ENCODE measurements around the gene KRTAP4-1.
"Not testable (repeated sequence)": the region's sequence is repeated elsewhere in the genome, so short reads cannot be mapped to it uniquely, and the experiment has no call there.

The KRTAP4-1 gene

DNA sequence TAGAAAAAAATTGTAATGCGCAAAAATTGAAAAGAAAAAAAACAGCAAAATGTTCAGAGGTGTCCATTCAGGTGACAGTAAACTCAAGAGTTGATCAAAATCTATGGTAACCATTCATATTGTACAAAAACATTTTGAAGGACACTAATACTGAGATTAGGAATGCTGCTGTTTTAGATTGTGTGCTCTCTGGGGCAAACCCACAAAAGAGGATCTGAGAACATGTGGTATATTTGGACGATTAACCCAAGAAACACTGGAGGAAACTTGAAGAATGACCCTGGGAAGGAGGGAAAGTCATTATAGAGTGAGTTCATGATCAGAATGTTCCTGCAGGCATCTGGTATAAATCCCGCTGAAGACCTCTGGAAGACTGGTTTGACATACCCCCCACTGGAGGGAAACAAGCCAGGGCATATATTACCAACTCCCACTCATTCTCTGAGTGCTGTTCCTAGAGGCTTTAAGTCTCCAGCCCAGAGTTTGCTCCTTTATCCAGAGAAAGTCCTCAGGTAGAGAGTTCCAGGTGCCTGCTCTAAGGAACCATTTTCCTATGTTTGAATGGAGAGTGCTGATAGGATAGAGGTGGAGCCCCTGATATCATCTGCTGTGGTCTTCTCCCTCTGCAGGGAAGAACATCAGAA, 7.8 kb downstream of the KRTAP4-1 start:
- DNase-seq (ENCODE audit: low read depth in 4 of 4, low spot score in 1 of 4): no peak

DNA sequence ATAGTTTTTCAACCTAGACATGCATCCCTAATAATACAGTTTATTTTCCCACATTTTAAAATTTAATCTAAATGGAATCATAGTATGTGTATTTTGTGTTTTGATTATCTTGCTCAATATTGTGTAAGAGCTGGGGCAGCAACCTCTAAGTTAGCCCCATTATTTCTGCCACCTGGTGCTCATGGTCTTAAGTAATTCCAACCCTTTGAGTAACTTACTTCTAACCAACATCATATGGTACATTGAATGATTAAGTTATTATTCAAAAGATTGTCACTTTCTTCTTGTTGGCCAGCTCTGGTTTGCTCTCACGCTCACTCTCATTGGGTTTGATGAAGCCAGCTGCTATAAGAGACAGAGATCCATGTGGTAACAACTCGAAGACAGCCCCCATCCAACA, 12.8 kb downstream of the KRTAP4-1 start:
- DNase-seq (ENCODE audit: low read depth in 4 of 4, low spot score in 1 of 4): no peak

DNA sequence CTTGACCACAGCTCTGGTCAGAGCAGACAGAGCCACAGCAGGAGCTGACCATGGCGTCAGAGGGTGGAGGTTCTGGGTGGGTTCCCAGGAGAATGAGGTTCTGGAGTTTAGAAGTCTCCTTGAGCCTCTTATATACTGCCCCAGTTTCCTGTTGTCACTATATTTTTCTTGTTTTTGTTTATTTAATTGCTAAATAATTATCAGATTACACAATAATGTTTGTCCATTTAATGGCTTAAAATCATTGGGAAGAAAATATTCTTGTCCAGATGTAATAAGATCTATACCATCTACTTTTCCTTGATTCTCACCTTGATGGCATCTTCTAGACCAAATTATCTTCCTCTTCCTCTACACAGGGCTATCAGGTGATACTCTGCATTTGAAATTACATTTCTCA, 16.6 kb downstream of the KRTAP4-1 start, which contains the start of gene KRTAP4-3:
TSS of gene KRTAP4-3 (minus strand) at position 101 of the 400 bp plus-strand sequence. CDS start at position 52, 49 bp downstream.
- no peak for DNase-seq (ENCODE audit: low read depth in 4 of 4, low spot score in 1 of 4)

DNA sequence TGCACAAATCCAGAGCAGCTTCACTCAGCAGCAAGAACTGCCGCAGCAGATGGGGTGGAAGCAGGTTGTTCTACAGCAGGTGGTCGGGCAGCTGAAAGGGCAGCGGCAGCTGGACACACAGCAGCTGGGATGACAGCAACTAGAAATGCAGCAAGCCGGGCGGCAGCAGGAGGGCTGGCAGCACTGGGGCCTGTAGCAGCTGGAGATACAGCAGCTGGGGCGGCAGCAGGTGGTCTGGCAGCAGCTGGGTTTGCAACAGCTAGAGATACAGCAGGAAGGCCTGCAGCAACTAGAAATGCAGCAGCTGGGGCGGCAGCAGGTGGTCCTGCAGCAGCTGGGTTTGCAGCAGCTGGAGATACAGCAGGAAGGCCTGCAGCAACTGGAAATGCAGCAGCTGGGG, 17.1 kb downstream of the KRTAP4-1 start:
- no peak for DNase-seq (ENCODE audit: low read depth in 4 of 4, low spot score in 1 of 4)

DNA sequence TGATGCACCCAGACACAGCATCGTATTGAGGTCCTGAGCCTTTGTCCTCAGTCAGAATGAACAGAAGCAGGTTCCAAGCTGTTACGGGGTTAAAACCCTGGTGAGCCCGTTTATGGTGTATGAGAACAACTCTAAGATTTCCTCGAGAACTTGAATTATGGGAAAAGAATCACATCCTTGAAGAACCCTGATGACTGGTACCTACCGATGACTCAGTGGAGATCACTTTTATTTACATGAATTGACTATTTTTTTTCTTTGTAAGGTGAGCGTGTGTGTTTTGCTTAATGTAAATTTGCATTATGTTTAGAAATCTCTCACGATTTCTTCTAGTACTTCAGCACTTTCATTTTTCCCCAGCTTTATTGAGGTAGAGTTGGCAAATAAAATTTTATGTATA, 20.9 kb downstream of the KRTAP4-1 start:
- DNase-seq (ENCODE audit: low read depth in 4 of 4, low spot score in 1 of 4): no peak

DNA sequence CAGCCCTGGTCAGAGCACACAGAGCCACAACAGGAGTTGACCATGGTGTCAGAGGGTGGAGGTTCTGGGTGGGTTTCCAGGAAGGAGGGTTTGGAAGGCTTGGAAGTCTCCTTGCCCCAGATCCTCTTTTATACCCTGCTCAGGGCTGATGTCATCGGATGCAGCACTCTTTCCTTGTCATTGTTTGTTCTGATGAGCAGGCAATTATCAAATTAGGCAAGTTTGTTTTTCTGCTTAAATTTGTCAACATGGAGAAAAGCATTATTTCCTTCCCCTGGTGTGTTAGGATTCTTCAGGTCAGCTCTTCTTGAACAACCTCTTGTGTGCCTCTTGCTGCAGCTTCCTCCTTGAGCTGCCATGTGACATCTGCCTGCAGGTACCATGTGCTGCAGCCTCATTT, 24.1 kb downstream of the KRTAP4-1 start, which contains the start of gene KRTAP4-4:
TSS of gene KRTAP4-4 (minus strand) at position 101 of the 400 bp plus-strand sequence. CDS start at position 44, 57 bp downstream.
- DNase-seq (ENCODE audit: low read depth in 4 of 4, low spot score in 1 of 4): no peak

DNA sequence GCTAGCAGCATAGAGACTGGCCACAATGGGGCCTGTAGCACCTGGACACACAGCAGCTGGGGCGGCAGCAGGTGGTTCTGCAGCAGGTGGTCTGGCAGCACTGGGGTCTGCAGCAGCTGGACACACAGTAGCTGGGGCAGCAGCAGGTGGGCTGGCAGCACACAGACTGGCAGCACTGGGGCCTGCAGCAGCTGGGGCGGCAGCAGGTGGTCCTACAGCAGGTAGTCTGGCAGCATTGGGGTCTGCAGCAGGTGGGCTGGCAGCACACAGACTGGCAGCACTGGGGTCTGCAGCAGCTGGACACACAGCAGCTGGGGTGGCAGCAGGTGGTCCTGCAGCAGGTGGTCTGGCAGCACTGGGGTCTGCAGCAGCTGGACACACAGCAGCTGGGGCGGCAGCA, 24.5 kb downstream of the KRTAP4-1 start:
- DNase-seq (ENCODE audit: low read depth in 4 of 4, low spot score in 1 of 4): not testable (repeated sequence)

DNA sequence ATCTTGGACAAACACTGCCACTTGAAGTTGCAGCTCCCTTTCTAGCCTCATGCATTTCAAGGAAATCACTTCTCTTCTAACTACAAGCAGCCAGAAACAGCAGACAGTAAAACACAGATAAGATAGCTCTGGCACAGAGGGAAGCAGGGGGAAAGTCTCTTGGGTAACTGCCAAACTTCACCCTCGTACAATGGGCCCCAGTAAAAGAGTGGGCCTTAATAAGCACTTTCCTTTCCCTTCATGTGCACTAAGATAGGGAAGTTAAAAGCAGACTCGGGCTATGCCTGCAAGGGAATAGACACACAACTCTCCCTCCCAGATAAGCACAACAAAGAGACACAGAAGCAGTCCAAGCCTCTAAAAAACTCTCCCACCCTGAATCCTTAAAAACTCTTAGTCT, 30.9 kb downstream of the KRTAP4-1 start:
- no peak for DNase-seq (ENCODE audit: low read depth in 4 of 4, low spot score in 1 of 4)

DNA sequence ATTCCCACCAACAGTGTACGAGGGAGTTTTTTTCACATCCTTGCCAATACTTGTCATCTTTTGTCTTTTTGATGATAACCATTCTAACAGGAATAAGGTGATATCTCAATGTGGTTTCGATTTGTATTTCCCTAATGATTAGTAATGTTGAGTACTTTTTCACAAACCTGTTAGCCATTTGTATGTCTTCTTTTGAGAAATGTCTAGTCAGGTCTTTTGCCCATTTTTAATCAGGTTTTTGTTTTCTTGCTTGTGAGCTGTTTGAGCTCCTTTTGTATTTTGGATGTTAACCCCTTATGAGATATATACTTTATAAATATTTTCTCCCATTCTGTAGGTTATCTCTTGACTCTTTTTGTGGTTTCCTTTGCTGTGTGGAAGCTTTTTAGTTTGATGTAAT, 33.2 kb downstream of the KRTAP4-1 start:
- DNase-seq (ENCODE audit: low read depth in 4 of 4, low spot score in 1 of 4): no peak

DNA sequence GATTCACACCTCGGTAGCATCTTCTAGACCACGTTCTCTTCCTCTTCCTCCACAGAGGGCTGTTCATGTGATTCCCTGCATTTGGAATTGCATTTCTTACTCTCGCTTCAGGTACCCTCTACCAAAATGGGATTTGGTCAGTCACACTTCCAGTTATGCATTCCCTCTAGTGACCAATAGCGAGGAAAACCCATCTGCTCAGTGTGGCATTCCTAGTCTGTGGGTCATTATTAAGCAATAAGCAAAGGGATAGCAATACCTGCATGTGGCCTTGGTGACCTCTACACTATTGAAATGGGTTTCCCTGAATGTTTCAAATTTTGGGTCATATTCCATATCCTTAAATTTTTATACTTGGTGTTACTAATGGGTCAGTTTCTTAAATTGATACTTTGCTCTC, 34.7 kb downstream of the KRTAP4-1 start:
- no peak for DNase-seq (ENCODE audit: low read depth in 4 of 4, low spot score in 1 of 4)

DNA sequence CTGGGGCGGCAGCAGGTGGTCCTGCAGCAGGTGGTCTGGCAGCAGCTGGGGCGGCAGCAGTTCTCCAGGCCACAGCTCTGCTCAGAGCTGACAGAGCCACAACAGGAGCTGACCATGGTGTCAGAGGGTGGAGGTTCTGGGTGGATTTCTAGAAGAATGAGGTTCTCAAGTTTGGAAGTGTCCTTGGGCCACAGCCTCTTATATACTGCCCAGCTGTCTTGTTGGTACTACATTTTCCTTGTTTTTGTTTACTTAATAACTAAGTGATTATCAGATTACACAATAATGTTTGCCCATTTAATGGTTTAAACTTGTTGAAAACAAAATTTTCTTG, 35.1 kb downstream of the KRTAP4-1 start, which contains the start of gene KRTAP4-5:
TSS of gene KRTAP4-5 (minus strand) at position 174 of the 334 bp plus-strand sequence. CDS start at position 116, 58 bp downstream.
- DNase-seq (ENCODE audit: low read depth in 4 of 4, low spot score in 1 of 4): no peak

DNA sequence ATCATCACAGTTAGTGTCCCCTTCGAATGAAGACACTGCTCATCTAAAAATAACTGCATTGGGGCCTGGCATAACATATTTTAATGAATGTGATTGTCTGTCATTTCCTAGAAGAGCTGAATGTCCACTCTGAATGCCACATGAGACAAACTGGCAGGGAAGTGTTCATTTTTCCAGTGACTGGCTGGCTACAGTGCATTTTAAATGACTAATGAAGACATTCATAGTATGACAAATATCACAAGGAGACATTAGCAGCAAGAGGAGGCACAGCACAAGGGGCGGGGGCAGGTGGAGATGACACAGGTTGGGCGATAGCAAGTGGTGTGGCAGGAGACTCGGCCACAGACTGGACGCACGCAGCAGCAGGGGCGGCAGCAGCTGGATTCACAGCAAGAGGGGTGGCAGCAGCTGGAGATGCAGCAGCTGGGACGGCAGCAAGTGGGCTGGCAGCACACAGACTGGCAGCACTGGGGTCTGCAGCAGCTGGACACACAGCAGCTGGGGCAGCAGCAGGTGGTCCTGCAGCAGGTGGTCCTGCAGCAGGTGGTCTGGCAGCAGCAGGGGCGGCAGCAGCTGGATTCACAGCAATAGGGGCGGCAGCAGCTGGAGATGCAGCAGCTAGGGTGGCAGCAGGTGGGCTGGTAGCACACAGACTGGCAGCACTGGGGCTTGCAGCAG, 35.6 kb downstream of the KRTAP4-1 start:
- not testable (repeated sequence) for DNase-seq (ENCODE audit: low read depth in 4 of 4, low spot score in 1 of 4)

DNA sequence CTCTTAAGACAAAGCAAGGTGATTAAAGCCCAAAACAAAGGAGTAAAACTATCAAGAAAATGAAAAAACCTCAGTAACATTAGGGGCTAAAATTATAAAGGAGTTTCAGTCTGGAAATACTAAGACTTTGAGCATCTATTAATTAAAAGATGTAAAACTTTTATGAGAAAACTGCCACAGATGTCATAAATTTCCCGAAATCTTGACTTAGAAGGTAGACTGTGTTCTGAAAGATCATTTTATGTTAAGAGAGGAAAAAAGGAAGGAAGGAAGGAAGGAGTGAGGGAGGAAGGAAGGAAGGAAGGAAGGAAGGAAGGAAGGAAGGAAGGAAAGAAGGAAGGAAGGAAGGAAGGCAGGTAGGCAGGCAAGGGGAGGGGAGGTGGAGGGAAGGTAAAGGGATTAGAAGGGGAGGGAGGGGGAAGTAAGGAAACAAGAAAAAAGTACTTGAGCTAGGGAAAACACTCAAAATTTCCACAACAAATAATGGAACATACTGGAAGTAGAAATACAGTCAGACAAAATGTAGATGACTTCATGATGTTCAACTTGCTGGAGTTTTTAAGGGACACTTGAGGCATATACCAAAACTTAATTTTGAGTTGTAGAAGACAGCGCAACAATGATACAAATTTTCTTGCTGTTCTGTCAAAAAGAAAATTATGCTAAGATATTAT, 37.0 kb downstream of the KRTAP4-1 start:
- no peak for DNase-seq (ENCODE audit: low read depth in 4 of 4, low spot score in 1 of 4)

DNA sequence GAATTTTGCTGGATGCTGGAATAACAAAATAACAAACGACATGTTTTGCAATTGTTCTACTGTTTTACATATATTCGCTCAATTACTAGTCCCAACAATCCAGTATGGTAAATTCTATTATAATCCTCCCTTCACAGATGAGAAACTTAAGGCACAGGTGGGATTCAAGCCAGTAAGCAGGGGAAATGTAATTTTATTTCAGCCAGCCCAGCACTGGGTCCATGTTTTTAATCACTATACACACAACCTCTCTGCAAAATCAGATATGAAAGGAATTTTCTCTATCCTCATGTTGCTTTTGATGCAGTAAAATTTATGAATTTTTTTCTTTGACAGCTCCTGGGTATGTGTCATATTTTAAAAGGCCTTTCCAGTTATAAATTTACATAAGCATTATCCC, 39.5 kb downstream of the KRTAP4-1 start:
- no peak for DNase-seq (ENCODE audit: low read depth in 4 of 4, low spot score in 1 of 4)

DNA sequence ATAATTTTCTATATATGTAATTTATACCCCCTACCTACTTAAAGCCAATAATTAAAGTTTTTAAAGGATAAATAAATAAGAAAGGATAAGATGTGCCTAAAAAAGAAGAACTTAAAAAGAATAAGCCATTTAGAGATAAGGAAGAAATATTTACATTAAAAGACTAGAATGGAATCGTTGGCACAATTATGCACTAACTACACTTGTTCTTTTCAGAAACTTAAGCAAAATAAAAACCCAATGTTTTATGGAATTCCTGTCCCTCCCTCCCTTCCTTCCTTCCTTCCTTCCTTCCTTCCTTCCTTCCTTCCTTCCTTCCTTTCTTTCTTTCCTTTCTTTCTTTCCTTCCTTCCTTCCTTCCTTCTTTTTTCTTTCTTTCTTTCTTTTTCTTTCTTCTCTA, 39.9 kb downstream of the KRTAP4-1 start:
- DNase-seq (ENCODE audit: low read depth in 4 of 4, low spot score in 1 of 4): no peak

DNA sequence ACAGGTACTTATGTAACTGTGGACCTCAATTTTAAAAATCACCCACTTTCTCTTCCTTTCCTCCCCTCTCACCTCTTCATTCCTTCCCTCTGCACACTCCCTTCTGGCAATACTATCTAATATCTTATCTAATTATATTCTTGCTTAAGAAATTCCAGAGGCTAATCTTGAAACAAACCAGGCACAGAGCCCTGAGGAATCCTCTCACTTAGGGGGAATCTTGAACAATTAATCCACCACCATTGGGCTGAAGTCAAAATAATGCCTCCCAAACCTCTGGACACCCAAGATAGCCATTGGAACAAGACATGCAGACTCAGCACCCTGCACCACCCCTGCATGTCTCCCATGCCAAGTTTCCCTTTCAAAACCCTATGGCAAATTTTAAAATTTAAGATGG, 43.4 kb downstream of the KRTAP4-1 start:
- DNase-seq (ENCODE audit: low read depth in 4 of 4, low spot score in 1 of 4): no peak

DNA sequence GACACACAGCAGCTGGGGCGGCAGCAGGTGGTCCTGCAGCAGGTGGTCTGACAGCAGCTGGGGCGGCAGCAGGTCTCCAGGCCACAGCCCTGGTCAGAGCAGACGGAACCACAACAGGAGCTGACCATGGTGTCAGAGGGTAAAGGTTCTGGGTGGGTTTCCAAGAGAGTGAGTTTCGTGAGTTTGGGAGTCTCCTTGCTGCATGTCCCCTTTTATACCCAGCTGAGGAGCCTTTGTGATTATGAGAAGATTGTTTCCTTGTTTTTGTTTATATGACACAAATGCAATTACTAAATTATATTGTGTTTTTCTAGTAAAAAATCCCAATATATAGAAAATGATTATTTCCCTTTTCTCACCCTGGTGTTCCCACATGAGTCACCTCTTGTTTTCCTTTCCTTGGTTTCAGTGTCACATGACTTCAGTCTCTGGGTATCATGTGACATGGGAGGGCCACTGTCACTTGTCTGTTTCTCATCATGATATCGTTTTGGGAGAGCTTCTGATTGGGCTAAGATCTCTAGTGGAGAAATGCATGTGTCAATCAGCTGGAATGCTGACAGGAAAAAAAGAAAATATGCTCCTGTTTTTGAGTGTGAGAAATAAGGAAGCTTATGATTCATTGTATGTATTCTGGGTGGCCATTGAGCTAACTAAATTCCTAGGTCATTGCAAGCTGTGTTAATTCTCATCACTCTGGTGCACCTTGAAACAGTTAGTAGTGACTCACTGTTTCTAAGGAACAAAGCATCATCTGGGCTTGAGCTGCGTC, 44.2 kb downstream of the KRTAP4-1 start, which contains the start of gene KRTAP4-6:
TSS of gene KRTAP4-6 (minus strand) at position 185 of the 772 bp plus-strand sequence. CDS start at position 128, 57 bp downstream.
- no peak for DNase-seq (ENCODE audit: low read depth in 4 of 4, low spot score in 1 of 4)

DNA sequence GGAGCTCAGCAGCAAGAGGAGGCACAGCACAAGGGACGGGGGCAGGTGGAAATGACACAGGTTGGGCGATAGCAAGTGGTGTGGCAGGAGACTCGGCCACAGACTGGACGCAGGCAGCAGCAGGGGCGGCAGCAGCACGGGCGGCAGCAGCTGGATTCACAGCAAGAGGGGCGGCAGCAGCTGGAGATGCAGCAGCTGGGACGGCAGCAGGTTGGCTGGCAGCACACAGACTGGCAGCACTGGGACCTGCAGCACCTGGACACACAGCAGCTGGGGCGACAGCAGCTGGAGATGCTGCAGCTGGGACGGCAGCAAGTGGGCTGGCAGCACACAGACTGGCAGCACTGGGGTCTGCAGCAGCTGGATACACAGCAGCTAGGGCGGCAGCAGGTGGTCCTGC, 44.8 kb downstream of the KRTAP4-1 start:
- not testable (repeated sequence) for DNase-seq (ENCODE audit: low read depth in 4 of 4, low spot score in 1 of 4)
